Measurements from ENCODE around the gene GATAD2A.
"Not testable (repeated sequence)": the region's sequence is repeated elsewhere in the genome, so short reads cannot be mapped to it uniquely, and the experiment has no call there.

GATAD2A gene

DNA sequence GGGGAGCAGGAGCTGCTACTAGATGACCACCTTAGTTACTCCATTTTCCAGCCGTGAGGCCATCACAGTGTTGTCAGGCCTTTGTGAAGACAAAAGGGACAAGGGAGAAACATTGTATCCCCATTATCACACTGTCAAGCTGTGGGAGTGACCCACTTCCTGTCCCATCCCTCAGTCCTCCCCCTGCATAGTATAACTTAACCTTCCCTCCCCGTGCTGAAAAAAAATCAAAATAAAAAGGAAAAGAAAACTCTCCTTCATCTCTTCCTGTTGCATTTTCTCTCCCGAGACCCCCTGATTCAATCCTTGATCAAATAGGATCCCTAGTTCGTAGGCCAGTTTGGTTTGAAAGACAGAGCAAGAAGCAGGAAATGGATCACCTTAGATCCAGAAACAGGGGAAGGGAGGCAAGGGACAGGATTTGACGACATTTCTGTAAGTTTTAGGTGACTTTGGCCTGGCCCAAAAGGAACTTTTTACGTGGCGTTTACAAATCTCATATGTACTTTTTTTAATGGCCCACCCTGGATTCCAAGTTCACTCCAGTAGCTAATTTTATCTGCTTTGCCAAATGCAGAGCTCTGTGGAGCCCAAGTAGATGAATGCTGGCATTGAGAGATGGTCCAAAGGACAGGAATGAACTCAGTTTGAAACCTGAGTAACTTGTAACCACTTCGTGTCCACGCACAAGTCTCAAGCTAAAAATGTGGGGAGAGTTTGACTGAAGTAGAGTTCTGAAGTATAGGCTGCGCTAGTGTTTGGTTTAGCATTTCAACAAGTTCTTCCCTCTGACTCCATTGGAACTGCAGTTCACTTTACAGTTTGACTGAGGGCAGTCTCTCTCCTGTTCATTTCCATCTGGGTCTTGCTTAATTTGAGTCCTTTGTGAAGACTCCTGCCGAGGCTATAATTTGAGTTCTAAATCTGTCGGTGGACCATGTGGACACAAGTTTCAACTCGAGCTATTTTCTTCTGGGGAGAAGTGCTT, 16.6 kb upstream of the GATAD2A start:
- no peak for DNase-seq

DNA sequence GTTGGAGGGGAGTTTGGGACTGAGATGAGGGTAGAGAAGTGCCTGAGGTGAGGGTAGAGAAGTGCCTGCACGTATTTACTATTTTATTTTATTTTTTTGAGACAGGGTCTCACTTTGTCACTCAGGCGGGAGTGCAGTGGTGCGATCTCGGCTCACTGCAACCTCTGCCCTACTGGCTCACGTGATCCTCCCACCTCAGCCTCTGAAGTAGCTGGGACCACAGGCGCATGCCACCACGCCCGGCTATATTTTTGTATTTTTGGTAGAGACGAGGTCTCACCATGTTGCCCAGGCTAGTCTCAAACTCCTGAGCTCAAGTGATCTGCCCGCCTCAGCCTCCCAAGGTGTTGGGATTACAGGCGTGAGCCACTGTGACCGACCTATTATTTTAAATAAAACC, 15.8 kb upstream of the GATAD2A start:
- DNase-seq: not testable (repeated sequence)

DNA sequence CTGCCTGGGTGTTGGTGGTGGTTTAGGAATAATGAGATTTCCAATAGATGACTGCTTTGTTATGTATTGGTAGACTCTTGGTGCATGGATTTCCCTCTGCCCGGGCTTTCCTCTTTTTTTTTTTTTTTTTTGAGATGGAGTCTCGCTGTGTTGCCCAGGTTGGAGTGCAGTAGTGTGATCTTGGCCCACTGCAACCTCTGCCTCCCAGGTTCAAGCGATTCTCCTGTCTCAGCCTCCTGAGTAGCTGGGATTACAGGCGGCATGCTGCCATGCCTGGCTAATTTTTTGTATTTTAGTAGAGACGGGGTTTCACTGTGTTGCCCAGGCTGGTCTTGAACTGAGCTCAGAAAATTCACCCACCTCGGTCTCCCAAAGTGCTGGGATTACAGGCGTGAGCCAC, 11.1 kb upstream of the GATAD2A start:
- not testable (repeated sequence) for DNase-seq

DNA sequence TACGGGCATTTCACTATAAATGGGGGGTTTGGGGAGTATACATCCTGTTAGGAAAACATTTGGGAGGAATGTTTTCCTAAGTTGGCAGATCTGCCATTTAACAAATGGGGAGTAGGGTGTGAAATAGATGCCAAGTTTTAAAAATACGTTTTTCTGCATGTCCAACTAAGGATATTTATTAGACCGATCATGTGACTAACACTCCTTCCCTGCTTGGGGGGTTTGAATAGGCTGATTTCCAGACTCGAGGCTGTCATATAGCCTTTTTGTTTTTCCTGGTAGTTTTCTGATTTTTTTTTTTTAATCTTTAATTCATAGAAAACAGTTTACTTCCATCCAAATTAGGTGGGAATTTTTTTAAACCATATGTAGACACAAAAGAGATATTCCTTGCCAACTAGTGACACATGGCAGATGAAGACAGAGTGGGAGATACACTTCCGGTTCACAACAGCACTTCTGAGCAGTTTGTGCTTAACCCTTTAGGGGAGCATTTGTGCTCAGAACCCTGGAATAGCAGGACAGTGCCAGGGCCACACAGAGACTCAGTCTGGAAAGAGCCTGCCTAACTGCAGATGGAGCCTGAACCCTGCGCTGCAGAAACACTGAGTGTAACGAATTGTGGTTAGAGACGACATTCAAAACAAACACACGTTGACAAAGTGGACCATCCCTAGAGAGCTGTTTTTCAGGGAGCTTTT, 5.6 kb upstream of the GATAD2A start:
- no peak for DNase-seq

DNA sequence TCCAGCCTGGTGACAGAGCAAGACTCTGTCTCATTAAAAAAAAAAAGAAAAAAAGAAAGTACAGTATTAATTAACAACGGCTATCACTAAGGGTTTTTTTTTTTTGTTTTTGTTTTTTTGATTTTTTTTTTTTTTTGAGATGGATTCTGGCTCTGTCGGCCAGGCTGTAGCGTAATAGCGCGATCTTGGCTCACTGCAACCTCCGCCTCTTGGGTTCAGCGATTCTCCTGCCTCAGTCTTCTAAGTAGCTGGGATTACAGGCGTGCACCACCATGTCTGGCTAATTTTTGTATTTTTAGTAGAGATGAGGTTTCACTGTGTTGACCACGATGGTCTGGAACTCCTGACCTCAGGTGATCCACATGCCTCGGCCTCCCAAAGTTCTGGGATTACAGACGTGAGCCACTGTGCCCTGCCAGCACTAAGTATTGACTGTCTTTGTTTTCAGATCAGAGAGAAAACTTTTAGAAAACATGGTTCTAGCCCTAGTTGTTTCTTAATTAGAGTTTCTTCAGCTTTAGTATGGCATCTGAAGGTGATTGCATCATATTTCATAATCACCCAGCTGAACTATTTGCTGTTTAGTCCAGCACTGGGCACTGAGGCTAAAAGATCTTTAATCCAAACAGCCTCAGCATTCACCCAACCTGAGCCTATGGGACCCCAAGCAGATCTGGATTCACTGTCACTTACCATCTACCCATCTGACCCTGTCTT, 2.7 kb upstream of the GATAD2A start:
- DNase-seq: no peak

DNA sequence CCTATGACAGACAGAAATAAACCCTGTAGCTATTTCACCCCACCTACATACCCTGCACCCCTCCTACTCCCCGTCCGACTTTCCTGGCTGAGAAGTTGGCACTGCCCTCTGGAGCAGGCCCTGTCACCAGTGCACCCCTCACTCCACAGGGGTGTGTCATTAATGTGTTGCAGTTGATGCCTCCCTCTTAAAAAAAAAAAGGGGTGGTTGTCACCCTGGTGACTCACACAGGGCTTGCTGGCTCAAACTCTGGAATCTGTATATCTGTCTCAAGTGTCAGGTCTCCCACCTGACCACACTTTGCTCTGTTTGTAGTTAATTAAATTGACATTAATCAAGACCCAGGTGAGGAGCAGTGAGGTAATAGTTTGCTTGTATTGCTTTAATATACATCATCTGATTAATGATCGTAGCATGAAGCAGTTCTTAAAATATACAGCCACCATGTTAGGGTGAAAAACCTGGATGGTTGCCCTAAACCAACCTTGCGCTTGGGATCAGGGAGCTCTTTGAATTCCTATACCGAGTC, 2.0 kb upstream of the GATAD2A start:
- no peak for DNase-seq

DNA sequence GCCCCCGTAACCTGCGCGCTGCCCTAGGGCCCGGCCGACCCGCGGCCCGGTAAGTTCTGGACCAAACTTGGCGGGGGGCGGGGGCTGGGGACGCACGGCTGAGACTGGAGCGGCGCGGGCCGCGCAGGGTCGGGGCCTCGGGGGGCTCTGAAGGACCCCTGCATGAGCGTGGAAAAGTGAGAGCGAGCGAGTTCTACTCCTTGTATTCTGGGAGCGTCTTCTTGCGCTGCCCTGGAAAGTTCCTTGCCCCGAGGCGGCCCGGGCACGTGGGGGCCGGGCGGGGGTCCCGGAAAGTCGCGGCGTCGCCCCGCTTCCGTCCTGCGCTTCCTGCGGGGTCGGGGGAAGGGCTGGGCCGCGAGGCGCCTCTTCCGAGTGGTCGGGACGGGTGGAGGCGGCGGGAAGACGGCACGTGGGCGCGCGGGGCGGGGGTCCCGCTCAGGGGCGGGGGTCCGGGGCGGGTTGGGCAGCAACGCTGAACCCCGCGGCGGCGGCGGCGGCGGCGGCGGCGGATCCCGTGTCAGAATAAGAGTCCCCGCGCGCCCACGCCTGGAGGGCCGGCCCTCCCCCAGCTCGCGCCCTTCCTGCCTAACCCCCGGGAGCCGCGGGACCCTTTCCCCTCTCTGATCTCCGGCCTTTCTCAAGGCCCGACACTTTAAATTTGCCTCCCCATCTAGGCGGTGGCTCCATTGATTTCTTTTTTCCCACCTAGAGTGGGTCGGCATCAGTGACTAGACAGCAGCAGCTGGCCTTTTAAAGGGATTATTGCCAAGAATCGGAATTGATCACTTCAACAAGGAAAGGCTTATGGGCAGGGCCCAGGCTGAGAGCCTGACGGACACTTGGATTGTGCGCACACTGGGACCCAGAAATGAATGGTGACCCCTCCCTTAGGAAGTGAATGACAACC, 749 bp downstream of the GATAD2A start:
- peak; percentile 53 for DNase-seq

DNA sequence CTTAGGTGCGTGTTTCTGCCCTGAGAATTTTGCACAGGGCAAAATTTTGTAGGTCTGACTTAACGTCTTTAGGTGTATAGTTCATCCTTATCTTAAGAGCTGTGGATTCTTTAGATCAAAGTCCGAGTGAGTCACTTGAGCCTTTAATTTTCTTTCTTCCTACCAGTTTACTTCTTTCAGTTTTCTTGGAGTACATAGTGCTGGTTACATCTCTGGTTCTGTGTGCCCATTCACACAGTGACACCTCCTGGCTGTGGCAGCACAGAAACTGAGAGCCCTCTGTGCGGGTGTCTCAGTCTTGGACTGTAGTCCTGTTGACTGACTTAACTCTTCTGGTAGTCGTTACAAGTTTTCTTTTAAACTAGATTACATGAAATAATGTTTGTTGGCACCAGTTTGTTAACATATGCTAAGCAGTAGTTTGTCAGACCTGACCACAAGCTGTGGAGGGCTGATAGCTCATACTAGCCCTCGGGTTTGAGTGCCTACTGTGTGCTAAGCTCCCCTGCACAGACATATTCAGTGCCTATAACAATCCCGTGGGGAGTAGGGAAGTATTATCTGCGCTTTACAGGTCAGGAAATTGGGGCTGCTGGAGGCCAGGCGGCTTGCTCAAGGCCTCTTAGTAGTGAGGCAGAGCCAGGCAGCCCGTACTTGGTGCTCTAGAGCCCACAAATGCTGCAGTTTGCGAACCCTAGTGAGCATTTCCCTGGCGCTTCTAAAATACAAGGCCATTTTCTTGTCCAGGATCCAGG, 1.6 kb downstream of the GATAD2A start:
- DNase-seq: no peak

DNA sequence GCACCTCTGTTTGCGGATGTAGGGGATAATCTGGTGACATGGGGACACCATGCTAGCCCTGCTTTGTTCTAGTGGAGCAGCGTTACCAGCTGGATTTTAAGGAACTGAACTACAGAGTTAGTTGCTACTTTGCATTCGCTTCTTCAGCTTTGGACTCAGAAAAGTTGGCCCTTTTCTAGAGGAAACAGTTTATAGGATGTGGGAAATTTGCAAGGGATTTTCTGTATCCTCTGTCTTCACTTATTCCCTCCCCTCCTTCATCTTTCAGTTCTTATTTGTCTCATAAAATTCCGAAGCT, 2.1 kb downstream of the GATAD2A start:
- no peak for DNase-seq

DNA sequence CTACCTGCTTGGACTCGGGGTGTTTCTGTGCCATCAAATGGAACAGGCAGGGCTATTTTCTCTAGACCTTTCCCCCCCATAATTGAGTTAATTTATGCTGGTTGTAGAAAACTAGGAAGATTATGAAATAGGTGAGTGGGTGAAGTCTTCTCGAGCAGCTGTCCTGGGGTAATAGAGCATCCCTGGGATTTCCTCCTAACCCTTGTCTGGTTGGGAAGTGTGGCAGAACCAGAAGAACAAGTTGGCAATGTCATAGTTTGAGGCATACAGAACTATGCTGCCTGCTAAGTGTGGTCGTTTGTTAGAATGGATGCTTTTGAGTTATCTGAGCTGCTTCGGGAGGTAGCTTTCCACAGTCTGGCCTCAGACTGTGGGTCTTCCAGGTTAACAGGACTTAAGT, 3.7 kb downstream of the GATAD2A start:
- no peak for DNase-seq

DNA sequence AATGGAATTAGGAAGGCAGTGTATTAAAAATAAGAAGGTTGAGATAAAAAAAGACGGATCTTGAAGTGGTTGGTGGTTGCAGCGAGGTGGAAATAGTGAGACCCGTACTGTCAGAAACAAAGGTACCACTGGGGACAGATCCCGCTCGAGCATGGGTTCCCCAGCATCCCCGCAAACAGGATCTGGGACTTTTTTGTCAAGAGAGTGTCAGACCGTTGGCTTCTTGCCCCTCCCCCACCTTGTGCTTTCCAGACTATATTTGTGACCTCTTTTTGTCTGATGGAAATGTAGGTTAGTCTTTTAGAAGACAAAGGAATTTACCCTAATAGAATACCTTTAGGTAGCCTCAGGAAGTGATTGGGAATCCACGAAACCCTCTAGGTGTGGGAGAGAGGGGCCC, 4.2 kb downstream of the GATAD2A start:
- DNase-seq: no peak

DNA sequence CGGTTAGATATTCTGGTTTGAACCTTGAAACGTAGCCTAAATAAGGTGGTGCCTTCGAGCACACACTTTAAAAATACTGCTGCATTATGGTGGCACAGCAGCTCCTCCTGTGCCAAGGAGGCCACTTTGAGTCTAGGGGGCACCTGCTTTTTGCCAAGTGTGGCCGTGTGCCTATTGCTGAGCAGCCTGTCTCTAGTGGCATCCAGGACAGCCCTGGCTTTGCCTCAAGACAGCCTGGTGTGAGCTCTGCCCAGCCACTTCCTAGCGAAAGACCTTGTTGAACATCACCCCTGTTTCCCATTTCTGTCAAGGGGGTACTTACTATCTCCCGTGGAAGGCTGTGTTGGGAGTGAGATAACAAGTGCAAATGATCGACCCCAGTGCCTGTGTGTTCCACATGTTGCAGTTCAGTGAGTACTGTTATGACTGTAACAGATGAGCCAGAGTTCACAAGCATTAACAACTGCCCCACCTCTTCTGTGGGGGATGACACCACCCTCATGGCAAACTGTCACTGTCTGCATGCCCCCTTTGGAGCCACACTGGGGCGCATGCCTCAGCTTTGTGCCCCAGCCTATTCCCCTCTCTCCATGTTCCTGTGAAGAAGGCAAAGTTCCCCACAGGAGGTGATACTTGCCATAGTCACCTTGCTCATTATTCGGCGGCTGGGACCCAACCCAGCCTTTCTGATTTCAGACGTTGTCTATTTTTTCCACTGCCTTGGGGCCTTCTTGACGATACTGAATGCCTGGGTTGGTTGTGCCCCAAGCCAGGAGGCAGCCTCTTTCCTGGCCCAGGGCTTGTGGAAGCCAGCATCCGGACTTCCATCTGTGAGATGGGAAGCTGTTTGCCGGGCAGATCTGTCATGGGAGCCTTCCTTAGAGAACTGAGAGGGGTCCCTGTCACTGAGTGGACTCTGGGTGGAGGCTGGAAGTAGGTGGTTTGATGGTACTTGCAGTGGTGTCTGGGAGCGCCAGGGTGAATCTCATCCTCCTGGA, 5.4 kb downstream of the GATAD2A start:
- DNase-seq: no peak

DNA sequence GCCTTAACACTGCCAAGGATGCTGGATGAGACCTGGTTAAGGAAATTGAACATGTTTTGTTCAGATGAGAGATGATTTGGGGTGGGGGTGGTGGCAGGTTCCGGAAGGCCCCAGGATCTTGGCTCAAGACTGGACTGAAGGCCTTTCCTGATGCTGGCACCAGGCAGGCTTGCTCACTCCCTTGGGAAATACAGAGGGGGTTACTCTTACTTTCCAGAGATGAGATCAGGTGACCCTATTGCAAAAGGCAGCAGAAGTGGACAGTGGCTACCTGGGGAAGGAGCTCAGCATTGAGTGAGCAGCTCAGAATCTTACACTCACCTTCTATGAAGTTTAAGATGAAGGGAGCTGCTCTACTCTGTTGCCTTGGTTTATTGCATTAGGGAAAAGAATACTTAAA, 10.8 kb downstream of the GATAD2A start:
- DNase-seq: no peak

DNA sequence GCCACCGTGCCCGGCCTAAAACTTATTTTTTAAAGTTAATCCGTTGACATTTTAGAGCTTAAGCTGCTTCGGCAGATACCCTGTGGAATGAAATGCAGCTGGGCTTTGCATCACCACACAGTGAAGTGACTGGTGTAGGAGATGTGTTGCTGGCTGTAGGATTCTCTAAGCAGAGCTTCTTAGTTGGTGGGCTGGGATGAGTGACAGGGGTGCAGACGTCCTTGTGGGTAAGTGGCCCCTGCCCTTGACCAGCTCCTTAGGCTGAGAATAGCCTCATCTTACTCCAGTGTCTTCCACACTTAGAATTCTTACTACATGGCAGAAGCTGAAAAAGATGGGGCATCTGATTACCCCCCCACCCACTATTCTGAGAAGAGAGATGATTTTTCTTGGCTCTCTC, 11.6 kb downstream of the GATAD2A start:
- DNase-seq: no peak

DNA sequence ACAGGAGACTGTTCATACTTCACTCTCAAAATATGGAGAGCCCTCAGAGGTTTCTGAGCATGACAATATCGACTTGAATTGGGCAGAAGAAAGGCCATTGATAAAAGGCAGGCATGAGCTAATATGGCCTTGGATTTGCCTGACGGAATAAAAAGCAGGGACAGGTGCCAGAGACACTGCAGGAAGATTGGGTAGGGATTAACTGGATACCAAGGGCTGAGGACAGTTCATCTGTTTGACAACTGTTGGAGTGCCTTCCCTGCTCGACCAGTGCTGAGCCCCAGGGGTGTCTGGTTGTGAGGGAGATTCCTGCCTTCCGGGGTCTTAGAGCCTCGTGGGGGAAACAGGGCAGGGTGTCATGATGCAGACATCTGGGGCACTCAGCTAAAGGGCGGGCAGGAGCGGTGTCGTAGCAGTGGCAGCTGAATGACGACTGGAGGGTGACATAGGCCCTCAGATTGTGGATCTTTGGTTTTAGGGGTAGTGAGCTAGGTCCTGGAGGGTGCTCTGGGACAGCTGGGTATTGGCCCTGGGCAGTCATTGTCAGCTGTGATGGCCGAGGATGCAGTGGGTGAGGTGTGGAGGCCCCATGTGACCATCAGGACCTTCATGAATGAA, 12.3 kb downstream of the GATAD2A start:
- no peak for DNase-seq

DNA sequence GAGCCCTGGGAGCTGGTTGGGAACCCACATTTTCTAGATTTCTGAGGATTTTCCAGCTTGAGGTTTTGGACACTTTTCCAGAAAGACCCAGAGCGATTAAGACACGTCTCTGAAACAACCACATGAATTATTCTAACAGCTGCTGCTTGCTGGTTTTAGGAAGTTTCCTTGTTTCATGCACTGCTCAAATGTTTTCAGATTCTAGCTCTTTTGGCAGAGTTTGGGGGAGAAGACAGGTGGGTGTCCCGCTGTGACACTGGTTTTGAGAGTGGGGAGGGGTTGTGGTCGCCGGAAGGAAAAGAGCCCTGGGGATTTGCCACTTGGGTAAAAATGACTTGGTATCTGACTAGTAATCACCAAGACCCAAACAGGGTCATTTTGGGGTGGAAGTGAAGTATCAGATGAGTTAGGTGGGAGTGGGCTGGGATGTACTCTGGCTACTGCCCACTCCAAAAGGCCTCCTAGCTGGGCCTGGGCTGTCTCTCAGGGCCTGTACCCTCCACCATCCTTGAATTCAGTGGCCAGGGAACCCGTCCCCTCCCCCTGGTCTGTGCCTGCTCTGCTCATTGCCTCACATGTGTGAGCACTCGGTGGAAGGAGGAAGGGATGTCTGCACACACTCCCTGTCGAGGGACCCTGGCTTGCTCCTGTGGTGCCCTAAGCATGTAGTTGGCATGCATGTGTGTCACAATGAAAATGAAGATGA, 13.2 kb downstream of the GATAD2A start:
- DNase-seq: no peak

DNA sequence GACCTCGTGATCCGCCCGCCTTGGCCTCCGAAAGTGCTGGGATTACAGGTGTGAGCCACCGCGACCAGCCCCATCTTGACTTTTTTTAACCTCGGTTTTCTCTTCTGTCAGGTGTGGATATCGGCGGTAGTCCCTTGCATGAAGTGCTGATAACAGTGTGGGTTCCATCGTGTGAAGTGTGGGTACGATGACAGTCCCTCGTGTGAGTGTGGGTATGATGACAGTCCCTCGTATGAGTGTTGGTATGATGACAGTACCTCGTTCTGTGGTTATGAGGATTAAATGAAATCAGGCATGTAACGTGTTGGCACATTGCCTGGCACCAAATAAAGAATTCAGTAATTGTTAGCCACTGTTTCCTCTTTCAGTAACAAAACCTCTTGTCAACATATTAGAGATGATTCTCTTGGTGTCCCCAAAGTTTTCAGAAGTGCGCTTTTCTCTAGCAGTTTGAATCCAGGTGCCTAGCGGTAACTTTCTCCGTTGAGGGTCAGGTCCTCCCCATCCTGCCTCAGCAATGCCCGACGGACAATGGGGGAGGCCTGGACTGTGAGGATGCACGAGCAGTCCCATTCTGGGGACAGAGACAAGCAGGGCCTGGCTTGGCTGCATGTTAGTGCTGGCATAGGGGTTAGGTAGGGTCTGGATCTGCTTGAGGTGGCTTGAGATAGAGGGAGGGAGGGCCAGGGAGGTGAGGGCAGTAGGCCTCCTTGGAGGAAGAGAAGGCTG, 15.3 kb downstream of the GATAD2A start:
- no peak for DNase-seq

DNA sequence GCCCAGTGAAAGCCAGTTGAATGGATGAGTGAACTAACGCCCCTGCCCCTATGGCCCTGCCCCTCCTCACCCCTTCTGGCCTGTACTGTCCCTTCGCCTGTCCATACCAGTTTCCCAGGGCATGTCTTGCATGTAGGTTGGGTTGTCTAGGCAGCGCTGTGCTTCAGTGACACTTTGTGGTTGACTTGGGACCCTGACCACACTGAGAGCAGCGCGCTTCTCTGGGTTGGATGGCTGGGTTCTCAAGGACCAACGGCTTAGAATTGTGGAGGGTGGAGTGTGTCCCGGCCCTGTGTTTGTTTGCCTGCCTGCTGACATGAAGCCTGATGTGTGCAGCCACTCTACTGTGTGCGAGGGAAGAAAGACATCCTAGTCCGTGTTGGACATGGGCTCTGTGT, 15.8 kb downstream of the GATAD2A start:
- no peak for DNase-seq

All from NCI-H1105 treated with DMSO at 0.1 percent for 48 hours (cell line).